GM23248 (cell line): Measurements from ENCODE around the gene ZNRF1.

Experiments used
- EZH2 ChIP-seq: fragments of 200-600 bp; sonication (generic); IDR thresholded peaks from 2 replicates; pipeline ENCODE4 v1.6.1; 2018; ENCODE audit warnings: antibody characterized with exemption, mild to moderate bottlenecking; ENCODE audit not compliant: insufficient read depth, poor library complexity, severe bottlenecking
- EZH2phosphoT487 ChIP-seq: fragments of 200-600 bp; sonication (generic); IDR thresholded peaks from 2 replicates; pipeline ENCODE4 v1.6.1; 2018; ENCODE audit warnings: antibody characterized with exemption, moderate library complexity, mild to moderate bottlenecking, low read depth; ENCODE audit not compliant: insufficient read depth

DNA sequence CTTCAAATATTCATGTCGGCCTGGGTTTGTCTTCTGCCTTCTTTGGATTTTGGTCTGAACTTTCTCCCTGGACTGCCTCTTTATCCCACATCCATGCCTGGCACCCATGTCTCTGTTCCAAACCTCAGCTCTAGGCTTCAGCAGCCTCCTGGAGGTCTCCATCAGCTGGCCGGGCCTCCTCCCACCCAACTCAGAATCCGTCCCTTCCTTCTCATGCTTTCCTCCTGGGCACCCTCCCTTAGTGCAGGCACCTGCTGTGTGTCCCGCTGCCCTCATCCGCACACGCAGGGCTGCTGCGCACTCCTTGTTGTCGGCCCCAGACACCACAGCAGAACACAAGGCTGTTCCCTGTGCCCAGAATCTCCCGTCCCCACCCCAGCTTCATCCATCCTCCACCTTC is 103.8 kb downstream of the ZNRF1 start:
- TF ChIP-seq EZH2 (no peak), EZH2phosphoT487 (no peak)
